A549 (cell line): ENCODE data around the gene TMEM167B. TPM values are rescaled to one million over a fixed set of nuclear protein-coding genes. Genes with fewer than 3 reads are reported as not detected.

Source experiments
- ATAC-seq, 2 experiments: fragments of 200-7000 bp in 1 of 2; fragments of >200 bp in 1 of 2; cut with Nextera tagmentation in 1 of 2; cut with Tn5 transposase in 1 of 2; 3 replicates each; pipeline versions ENCODE4 v1.8.0 to v1.9.1; 2018 to 2020; ENCODE audit warnings: mild to moderate bottlenecking in 1 of 2, moderate library complexity in 1 of 2
- CTCF ChIA-PET: fragments of 300-600 bp; sonication (Branson Sonifier 250); formaldehyde crosslinking; extraction: SDS; loops from one replicate; lab custom pipeline; 2021; ENCODE audit warnings: antibody characterized with exemption, inconsistent platforms; lab: Yijun Ruan, JAX
- POLR2A ChIA-PET: fragments of 350-600 bp; formaldehyde crosslinking; extraction: SDS; loops from one replicate; lab custom pipeline; 2021; ENCODE audit warnings: antibody characterized with exemption, inconsistent platforms; lab: Yijun Ruan, JAX
- DNase-seq, 2 experiments: peaks; one replicate each; pipeline versions ENCODE4 v3.0.0 to v3.0.0-alpha.2; 2011 to 2016; ENCODE audit warnings: low read depth in 1 of 2, low spot score in 1 of 2
- FAIRE-seq: peaks from 2 replicates; lab custom pipeline; 2011; peaks lifted over from hg19 to GRCh38; lab: Jason Lieb, UNC
- H3K27ac ChIP-seq, 2 experiments: fragments of >200 bp; sonication (Bioruptor Twin); formaldehyde crosslinking; 3 replicates each; pipeline ENCODE4 v1.5.1; 2016 to 2017
- H3K4me1 ChIP-seq: fragments of >200 bp; sonication (Bioruptor Twin); formaldehyde crosslinking; 3 replicates; pipeline ENCODE4 v1.6.1; 2016
- H3K4me2 ChIP-seq: fragments of >200 bp; sonication (Bioruptor Twin); formaldehyde crosslinking; 3 replicates; pipeline ENCODE4 v1.6.1; 2016
- H3K4me3 ChIP-seq: fragments of >200 bp; sonication (Bioruptor Twin); formaldehyde crosslinking; 3 replicates; pipeline ENCODE4 v1.5.1; 2016
- H3K9me3 ChIP-seq: fragments of >200 bp; sonication (Bioruptor Twin); formaldehyde crosslinking; 3 replicates; pipeline ENCODE4 v1.6.1; 2016
- GATA3 ChIP-seq: IDR thresholded peaks from 2 replicates; pipeline ENCODE4 v1.6.1; 2012; ENCODE audit warnings: borderline replicate concordance
- HEYL ChIP-seq: fragments of 250-450 bp; sonication (Bioruptor Pico); IDR thresholded peaks from 2 replicates; pipeline ENCODE4 v1.8.0; 2021; ENCODE audit warnings: mild to moderate bottlenecking, moderate library complexity
- JUN ChIP-seq, 2 experiments: fragments of >200 bp; sonication (Bioruptor Twin); formaldehyde crosslinking; IDR thresholded peaks; 2 replicates in 1 of 2; 3 replicates in 1 of 2; pipeline ENCODE4 v1.6.1; 2016 to 2017
- MAZ ChIP-seq: fragments of 150-350 bp; IDR thresholded peaks from 2 replicates; pipeline ENCODE4 v1.6.1; 2014; ENCODE audit warnings: antibody characterized with exemption, low read depth, low read length, borderline replicate concordance
- NPAS2 ChIP-seq: fragments of 250-450 bp; sonication (Bioruptor Pico); IDR thresholded peaks from 2 replicates; pipeline ENCODE4 v1.8.0; 2022; ENCODE audit warnings: mild to moderate bottlenecking, moderate library complexity, borderline replicate concordance
- PHF8 ChIP-seq: fragments of 200-600 bp; sonication (generic); IDR thresholded peaks from 2 replicates; pipeline ENCODE4 v1.6.1; 2016; ENCODE audit warnings: low read depth, mild to moderate bottlenecking, antibody characterized with exemption, moderate library complexity, borderline replicate concordance
- POLR2A ChIP-seq: IDR thresholded peaks from 2 replicates; pipeline ENCODE4 v1.6.1; 2012; ENCODE audit warnings: mild to moderate bottlenecking, low read length
- SREBF2 ChIP-seq: fragments of 450-650 bp; IDR thresholded peaks from 2 replicates; pipeline ENCODE4 v1.6.1; 2014; ENCODE audit warnings: mild to moderate bottlenecking, moderate library complexity
- TP53 ChIP-seq: fragments of 250-450 bp; sonication (Bioruptor Pico); IDR thresholded peaks from 2 replicates; pipeline ENCODE4 v1.5.0; 2021; ENCODE audit warnings: mild to moderate bottlenecking, moderate library complexity
- ZFP36 ChIP-seq: fragments of 450-650 bp; IDR thresholded peaks from 2 replicates; pipeline ENCODE4 v1.6.1; 2014; ENCODE audit warnings: borderline replicate concordance; ENCODE audit not compliant: partially characterized antibody
- WGBS: methylation state at CpG from one replicate; pipeline ENCODE4 v1.1.6; 2017; ENCODE audit errors: missing lambda C conversion rate; 5-methylcytosine and 5-hydroxymethylcytosine counted together
- polyA minus RNA-seq: library from RNA; depleted of rRNA, polyadenylated mRNA; stranded (reverse); fragments of >200 nt; gene quantifications from 2 replicates; pipeline ENCODE4 v1.2.3, GENCODE V29; 2011; rRNA and poly(A)+ RNA removed
- polyA plus RNA-seq, 4 experiments: library from polyadenylated mRNA; depleted of rRNA in 3 of 4; stranded (reverse); fragments of >200 nt; fragmentation: RNase III in 1 of 4; extraction: RNeasy Plus Mini Kit Qiagen cat#74134 plus additional on column Dnase treatment in 1 of 4; gene quantifications; 2 replicates in 3 of 4; 3 replicates in 1 of 4; pipeline ENCODE4 v1.2.3, GENCODE V29; 2011 to 2017
- TF ChIP-seq, protein P1 (sequence below): fragments of 450-650 bp; IDR thresholded peaks from 2 replicates; pipeline ENCODE4 v1.6.1; 2014; ENCODE audit warnings: antibody characterized with exemption
- TF ChIP-seq, protein P2 (sequence below): IDR thresholded peaks from 2 replicates; pipeline ENCODE4 v1.6.1; 2012
- TF ChIP-seq, protein P3 (sequence below): fragments of 250-450 bp; sonication (Bioruptor Pico); IDR thresholded peaks from 2 replicates; pipeline ENCODE4 v1.5.0; 2021; ENCODE audit warnings: mild to moderate bottlenecking, moderate library complexity, borderline replicate concordance
- TF ChIP-seq, protein P4 (sequence below): fragments of >200 bp; sonication (Bioruptor Twin); formaldehyde crosslinking; IDR thresholded peaks from 2 replicates; pipeline ENCODE4 v1.6.1; 2016
- TF ChIP-seq, protein P5 (sequence below): IDR thresholded peaks from 2 replicates; pipeline ENCODE4 v1.6.1; 2012; ENCODE audit warnings: low read depth, borderline replicate concordance

TMEM167B gene
- polyA plus RNA-seq (2011; rRNA removed): 10.9 and 13.2 TPM in 2 replicates
- polyA plus RNA-seq (2012; cell fraction: cytosol; rRNA removed): 2.7 and 3.4 TPM in 2 replicates
- polyA plus RNA-seq (2012; cell fraction: nucleus; rRNA removed): 0.84 and 1.3 TPM in 2 replicates
- 9.7 to 10.9 TPM (median 10.2 TPM) in 3 replicates for polyA plus RNA-seq (2017; fragmentation: RNase III; extraction: RNeasy Plus Mini Kit Qiagen cat#74134 plus additional on column Dnase treatment)
- polyA minus RNA-seq: 3.5 and 4.9 TPM in 2 replicates

DNA sequence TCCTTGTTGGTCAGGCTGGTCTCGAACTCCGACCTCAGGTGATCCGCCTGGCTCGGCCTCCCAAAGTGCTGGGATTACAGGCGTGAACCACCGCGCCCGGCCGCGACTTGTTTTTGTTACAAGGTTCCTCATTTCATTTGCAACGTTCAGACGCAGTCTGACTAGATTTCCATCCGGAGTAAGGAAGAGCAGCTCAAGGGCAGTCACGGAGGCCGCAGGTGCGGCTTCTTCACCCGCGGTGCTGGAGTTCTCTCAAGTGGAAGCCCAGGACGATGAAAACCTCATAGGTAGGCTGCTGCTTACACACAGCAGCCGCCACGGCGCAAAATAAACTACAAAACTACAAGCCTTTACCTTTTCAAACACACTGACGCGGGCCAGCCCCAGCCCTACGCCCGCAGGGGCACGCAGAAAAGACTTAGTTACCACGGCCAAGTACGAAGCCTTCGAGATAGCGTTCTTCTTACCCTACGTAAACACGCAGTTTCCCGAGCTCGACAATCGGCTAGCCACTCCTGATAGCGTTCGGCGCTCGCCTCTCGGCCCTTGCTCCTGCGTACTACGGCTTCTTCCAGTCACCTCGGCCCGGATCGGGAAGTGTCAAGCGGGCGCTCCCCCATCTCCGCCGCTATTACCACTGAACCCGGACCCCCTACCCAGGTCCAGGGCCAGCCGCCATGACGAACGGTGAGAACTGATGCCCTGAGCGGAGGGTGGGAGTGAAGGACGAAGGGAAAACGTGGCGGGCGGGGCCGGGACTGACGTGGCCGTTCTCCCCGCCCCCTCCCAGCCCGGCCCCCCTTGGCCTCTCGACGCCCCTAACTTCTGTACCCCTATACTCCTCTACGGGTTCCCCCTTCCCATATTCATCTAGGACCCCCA is at the start of gene TMEM167B:
TSS of gene TMEM167B (plus strand) at position 569 of the 882 bp plus-strand sequence. CDS start at position 678, 109 bp downstream.
- CTCF ChIA-PET: interaction anchor here (0.9 to 2.8 kb wide), 3 partner anchors 10 to 22 kb away, joined by 6 to 20 read pairs (median 12); partner anchors contain the start of gene TAF13
- peak within 1 kb of the TSS; percentile 95 for H3K27ac ChIP-seq
- peaks cover 12% of the 10 kb centered on the region for H3K4me1 ChIP-seq

DNA sequence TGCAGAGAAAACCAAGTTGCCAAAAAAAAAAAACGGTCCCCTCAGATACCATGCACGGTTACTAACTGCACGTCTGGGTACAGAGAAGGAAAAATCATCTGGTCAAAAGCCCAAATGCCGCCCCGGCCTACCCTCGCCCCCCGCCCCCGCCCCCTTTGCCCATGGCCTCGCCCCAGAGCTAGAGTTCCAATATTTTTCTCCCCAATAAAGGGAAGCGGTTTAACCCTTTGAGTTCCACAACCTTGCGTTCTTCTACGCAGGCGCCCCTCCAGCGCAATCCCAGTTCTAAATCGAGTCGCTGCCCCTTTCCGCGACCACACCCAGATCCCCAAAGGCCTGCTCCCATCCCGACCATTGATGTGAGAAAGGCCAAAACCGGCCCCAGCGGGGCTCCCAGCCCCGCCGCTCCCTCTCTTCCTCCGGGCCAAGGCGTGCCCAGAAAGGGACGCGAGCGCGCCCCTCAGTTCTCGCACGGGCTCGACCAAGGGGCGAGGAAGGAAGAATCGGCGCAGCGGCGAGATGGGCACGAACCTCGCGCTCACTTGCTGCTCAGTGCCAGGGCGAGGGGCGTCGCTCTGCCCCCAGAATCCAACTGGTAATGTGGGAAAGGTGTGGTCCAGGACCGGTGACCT is 49.5 kb upstream of the TMEM167B start:
- Histone ChIP-seq H3K4me1 (peaks cover 7% of the 10 kb centered on the region; the same call in 1 of the 3 replicates), H3K9me3 (no peaks in the 10 kb centered on the region), H3K27ac (peak overlapping the region; percentile 74 to 88), H3K4me2 (peak overlapping the region; percentile 73), H3K4me3 (peak overlapping the region; percentile 66)
- under 1% methylated on average over 19 of the region's 44 CpGs for WGBS
- POLR2A ChIA-PET: interaction anchor here (0.5 to 1.7 kb wide), 2 partner anchors 26 to 59 kb away, joined by 4 to 8 read pairs; no protein-coding TSS in a partner anchor
- CTCF ChIA-PET: no interaction called here
- ATAC-seq: peak; percentile 52 to 65
- DNase-seq: peak in 1 of 2 experiments; percentile 9
- no peak for FAIRE-seq
- TF ChIP-seq TP53 (CRISPR knock-in tag) (no peak), NPAS2 (CRISPR knock-in tag) (no peak), HEYL (CRISPR knock-in tag) (no peak), ZFP36 (no peak), GATA3 (no peak), MAZ (no peak)
- TF ChIP-seq, protein P1, sequence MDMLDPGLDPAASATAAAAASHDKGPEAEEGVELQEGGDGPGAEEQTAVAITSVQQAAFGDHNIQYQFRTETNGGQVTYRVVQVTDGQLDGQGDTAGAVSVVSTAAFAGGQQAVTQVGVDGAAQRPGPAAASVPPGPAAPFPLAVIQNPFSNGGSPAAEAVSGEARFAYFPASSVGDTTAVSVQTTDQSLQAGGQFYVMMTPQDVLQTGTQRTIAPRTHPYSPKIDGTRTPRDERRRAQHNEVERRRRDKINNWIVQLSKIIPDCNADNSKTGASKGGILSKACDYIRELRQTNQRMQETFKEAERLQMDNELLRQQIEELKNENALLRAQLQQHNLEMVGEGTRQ: no peak
- TF ChIP-seq, protein P2, sequence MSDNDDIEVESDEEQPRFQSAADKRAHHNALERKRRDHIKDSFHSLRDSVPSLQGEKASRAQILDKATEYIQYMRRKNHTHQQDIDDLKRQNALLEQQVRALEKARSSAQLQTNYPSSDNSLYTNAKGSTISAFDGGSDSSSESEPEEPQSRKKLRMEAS: no peak
- TF ChIP-seq, protein P3, sequence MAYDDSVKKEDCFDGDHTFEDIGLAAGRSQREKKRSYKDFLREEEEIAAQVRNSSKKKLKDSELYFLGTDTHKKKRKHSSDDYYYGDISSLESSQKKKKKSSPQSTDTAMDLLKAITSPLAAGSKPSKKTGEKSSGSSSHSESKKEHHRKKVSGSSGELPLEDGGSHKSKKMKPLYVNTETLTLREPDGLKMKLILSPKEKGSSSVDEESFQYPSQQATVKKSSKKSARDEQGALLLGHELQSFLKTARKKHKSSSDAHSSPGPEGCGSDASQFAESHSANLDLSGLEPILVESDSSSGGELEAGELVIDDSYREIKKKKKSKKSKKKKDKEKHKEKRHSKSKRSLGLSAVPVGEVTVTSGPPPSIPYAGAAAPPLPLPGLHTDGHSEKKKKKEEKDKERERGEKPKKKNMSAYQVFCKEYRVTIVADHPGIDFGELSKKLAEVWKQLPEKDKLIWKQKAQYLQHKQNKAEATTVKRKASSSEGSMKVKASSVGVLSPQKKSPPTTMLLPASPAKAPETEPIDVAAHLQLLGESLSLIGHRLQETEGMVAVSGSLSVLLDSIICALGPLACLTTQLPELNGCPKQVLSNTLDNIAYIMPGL (CRISPR knock-in tag): no peak
- TF ChIP-seq, protein P4, sequence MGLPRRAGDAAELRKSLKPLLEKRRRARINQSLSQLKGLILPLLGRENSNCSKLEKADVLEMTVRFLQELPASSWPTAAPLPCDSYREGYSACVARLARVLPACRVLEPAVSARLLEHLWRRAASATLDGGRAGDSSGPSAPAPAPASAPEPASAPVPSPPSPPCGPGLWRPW: no peak

More for the DNA sequence above, at the start of gene TMEM167B:
- peak within 1 kb of the TSS; percentile 96 for H3K4me2 ChIP-seq
- H3K4me3 ChIP-seq: peak within 1 kb of the TSS; percentile 78
- POLR2A ChIA-PET: interaction anchor here (0.6 to 3.0 kb wide), 3 partner anchors 10 to 265 kb away, joined by 4 to 51 read pairs (median 10); partner anchors contain the start of gene TAF13
- no peak for TF ChIP-seq ZFP36
- TF ChIP-seq POLR2A: peak; percentile 41
- TF ChIP-seq, protein P2: peak; percentile 90
- TF ChIP-seq PHF8: peak; percentile 20; the same call in 1 of the 2 replicates
- TF ChIP-seq, protein P5, sequence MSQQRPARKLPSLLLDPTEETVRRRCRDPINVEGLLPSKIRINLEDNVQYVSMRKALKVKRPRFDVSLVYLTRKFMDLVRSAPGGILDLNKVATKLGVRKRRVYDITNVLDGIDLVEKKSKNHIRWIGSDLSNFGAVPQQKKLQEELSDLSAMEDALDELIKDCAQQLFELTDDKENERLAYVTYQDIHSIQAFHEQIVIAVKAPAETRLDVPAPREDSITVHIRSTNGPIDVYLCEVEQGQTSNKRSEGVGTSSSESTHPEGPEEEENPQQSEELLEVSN: peak; percentile 54; the same call in 1 of the 2 replicates
- no peak for TF ChIP-seq SREBF2
- peak; percentile 74; the same call in 1 of the 2 replicates for TF ChIP-seq TP53 (CRISPR knock-in tag)
- TF ChIP-seq, protein P4: no peak
- TF ChIP-seq JUN (IDR thresholded peaks at IDR 0.05): peak; percentile 43 to 54; a peak in 3 of 5 replicates
- WGBS: under 1% methylated on average over 57 of the region's 67 CpGs
- H3K9me3 ChIP-seq: no peaks in the 10 kb centered on the region
- peak; percentile 92 to 94 for ATAC-seq
- DNase-seq: peak; percentile 62 to 93
- FAIRE-seq: no peak
